NCI-H146 (cell line): ENCODE data around the gene PNMA5.
"Not testable (repeated sequence)": the region's sequence is repeated elsewhere in the genome, so short reads cannot be mapped to it uniquely, and the experiment has no call there.

Experiments
- DNase-seq: peaks from one replicate; lab custom pipeline; 2025; lab: John Stamatoyannopoulos, UW

PNMA5 gene

DNA sequence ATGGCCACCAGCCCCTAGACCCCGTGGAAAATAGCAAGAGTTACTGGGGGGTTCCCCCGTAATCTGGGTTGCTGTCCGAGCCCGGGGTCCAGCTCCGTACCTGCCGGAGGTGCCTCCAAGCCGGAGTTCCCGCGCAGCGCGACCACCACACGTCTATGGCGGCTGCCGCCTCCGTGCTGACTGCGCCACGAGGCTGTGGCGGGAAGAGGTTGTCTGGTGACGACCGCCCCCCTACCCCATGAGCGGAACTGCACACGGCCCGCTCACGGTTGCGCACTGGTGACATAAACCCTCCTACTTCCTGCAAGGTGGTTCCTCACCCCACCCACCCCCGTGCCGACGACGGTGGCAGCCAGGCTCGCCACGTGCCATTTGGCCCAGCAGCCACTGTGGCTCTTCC, at the start of gene PNMA5:
Gene PNMA5, minus strand, starts transcription at position 184 of the 400 bp plus-strand sequence. CDS start 2,518 bp downstream, outside the sequence.
- DNase-seq: no peak

DNA sequence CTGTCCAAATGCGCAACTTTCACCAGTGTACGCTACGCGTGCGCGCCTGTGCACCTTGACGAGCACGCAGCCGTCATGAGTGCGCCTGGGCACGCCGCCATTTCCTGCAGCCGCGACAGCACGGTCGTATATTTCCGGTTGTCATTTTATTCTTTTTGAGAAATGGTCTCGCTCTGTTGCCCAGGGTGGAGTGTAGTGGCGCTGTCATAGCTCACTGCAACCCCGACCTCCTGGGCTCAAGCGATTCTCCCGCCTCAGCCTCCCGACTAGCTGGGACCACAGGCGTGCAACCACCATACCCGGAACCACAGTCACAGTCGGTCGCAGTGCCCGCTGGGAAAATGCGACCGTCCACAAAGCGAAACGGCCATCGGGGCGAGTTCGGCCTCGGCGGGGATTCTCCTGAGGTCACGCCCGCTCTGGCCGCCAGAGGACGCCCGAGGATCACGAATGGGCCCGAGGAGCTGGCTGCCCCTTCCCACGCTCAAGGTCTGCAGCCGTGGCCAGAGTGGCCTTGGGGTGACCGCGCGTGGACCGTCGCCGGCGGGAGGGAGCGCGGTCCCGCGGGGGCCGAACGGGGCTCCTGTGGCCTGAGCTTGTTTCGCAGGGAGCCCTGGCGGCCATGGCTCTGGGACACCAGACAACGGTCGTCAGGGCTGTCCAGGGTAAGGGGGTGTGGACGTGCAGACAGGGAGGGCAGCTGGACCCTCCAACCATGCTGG, 38.6 kb upstream of the PNMA5 start:
- peak; percentile 22 for DNase-seq

- no peak for DNase-seq
These were observed 36.9 kb upstream of the PNMA5 start for GRCh38 chrX:153030801-153031200.

DNA sequence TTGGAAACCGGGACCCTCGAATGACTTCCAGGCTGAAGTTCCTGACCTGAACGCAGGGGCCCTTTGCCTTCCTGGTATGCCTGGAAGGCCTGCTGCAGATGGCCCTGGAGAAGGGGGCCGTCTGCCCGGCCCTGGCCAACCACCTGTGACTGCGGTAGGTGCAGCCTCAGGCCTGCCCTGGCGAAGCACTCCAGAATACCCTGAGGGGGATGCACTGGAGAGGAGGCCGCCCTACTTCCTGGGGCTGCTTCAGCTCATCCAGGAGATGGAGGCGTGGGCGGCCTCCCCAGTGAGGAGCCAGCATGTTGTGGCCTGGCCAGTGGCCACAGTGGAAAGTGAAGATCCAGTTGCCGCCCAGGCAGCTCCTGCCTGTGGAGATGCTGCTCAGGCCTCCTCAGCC, 36.0 kb upstream of the PNMA5 start:
- no peak for DNase-seq

DNA sequence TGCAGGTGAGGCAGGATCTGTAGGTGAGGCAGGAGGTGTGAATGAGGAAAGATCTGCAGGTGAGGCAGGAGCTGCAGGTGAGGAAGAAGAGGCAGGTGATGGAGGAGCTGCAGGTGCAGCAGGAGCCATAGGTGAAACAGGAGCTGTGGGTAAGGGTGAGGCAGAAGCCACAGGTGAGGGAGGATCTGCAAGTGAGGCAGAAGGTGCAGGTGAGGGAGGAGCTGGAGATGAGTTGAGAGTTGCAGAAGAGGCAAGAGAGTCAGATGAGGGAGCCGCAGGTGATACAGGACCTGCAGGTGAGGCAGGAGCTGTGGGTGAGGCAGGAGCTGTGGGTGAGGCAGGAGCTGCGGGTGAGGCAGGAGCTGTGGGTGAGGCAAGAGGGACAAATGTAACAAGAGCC, 35.2 kb upstream of the PNMA5 start:
- no peak for DNase-seq

GRCh38 chrX:153028487-153028886, 34.6 kb upstream of the PNMA5 start:
- DNase-seq: not testable (repeated sequence)

DNA sequence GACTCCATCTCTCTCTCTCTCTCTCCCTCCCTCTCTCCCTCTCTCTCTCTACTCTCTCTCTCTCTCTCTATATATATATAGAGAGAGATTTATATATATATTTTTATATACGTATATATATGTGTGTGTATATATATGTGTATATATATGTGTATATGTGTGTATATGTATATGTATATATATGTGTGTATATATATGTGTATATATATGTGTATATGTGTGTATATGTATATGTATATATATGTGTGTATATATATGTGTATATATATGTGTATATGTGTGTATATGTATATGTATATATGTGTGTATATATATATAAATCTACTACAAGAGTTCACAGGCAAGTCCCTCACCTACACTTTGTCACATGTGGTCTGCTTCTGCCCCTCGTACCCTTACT, 32.6 kb upstream of the PNMA5 start:
- not testable (repeated sequence) for DNase-seq

DNA sequence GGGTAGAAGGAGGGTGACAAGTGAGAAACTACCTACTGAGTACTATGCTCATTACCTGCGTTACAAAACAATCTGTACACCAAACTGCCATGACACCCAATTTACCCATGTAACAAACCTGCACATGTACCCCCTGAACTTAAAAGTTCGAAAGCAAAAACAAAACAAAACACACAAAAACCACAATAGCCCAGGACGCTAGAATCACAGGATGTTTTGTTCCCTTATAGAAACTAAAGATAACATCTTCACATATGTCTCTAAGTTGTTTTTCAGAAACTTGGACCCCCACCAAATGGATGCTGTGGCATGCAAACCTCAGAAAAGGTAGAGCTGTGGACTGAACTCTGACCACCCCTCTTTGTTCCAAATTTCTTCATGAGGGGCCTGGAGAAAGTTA, 25.2 kb upstream of the PNMA5 start:
- no peak for DNase-seq

GRCh38 chrX:153017174-153017573, 23.3 kb upstream of the PNMA5 start:
- not testable (repeated sequence) for DNase-seq

GRCh38 chrX:153004780-153005179, 10.9 kb upstream of the PNMA5 start:
- DNase-seq: no peak

- DNase-seq: no peak
These were observed 10.1 kb upstream of the PNMA5 start for GRCh38 chrX:153003981-153004380.

DNA sequence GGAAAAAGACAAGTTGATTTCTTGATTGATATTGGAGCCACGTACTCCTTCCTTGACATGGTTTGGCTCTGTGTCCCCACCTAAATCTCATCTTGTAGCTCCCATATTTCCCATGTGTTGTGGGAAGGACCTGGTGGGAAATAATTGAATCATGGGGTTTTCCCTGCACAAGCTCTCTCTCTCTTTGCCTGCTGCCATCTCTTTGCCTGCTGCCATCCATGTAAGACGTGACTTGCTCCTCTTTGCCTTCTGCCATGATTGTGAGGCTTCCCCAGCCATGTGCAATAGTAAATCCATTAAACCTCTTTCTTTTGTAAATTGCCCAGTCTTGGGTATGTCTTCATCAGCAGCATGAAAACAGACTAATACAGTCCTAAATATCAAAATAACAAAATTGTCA, 8.3 kb upstream of the PNMA5 start:
- not testable (repeated sequence) for DNase-seq

DNA sequence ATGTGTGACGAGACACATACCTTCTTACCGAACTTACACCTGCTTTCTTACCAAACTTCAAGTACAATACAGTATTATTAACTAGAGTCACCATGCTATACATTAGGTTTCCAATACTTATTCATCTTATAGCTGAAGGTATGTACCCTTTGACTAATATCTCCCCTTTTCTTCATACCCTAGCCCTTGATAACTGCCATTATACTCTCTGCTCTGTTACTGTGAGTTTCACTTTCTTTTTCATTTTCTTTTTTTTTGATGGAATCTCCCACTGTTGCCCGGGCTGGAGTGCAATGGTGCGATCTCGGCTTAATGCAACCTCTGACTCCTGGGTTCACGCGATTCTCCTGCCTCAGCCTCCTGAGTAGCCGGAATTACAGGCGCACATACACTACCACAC, 3.4 kb upstream of the PNMA5 start:
- DNase-seq: no peak

GRCh38 chrX:152992115-152992514, 1.8 kb downstream of the PNMA5 start:
- no peak for DNase-seq

DNA sequence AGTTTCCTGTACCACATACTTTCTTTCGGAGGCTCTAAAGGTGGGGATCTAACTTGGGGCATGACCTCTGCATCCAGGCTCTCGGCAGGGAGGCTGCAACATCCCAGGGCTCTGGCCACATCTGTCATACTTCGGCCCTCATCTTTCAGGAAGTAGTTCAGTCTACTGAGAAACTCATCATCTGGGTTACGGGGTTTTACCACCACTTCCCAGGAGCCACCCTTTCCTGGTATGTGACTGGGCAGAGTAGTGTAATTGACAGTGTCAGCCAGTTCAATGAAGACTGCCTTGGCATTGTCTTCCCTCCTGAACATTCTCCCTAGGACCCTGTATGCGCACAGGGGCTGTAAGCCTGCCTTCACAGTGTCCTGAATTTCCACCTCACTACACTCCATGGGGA, 2.8 kb downstream of the PNMA5 start:
- no peak for DNase-seq

GRCh38 chrX:152989292-152989658, 4.6 kb downstream of the PNMA5 start:
- DNase-seq: no peak

DNA sequence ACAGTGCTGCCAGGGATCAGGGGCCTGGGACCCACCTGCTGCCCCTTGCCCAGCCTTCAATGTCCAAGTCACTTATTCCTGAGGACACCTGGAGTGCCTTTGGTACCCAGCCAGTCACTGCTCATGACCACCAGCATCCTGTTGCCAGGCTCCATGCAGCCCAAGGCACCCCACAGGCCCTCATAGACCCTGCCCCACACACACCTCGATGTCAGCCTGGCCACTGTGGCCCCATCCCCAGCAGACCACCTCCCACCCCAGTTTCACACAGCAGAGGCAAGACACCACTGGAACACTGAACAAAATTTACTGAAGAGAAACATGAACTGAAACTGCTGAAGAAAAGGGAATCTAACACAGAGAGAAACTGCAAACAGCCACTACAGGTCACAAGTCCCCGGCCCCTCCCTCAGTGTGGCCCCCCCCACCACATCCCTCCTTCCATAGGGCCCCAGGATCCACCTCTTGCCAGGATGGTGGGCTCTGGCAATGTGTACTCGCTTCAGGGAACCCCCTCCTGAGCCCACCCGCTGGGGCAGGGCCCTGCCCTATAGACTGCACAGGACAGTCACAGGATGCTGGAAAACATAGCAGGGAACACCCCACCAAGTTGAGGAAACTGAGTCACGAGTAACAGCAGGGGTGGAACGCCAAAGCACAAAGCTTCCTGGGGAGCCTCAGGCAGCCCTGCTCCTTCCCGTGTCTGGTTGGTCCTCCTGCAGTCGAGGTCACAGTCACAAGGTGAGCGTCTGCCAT, 5.2 kb downstream of the PNMA5 start:
- DNase-seq: no peak

GRCh38 chrX:152987801-152988200, 6.1 kb downstream of the PNMA5 start:
- no peak for DNase-seq

DNA sequence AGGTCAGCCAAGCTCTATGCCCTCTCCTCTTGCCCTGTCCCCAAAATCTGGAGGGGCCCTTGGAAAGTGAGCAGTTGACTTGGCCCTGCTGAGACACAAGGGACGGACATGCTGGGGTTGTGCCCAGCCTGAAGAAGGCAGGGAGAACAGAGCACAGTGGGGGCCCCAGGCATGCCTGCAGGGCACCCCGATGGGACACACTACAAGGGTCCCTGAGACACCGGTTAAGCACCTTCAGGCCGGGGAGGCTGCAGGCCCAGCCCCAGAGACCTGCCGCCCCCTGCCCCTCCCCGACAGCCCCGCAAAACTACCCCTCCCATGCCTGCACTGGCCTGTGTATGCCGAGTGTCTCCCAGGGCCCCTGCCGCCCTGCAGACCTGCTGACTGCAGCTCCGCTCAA, 6.8 kb downstream of the PNMA5 start:
- not testable (repeated sequence) for DNase-seq

GRCh38 chrX:152985383-152985782, 8.5 kb downstream of the PNMA5 start:
- not testable (repeated sequence) for DNase-seq

DNA sequence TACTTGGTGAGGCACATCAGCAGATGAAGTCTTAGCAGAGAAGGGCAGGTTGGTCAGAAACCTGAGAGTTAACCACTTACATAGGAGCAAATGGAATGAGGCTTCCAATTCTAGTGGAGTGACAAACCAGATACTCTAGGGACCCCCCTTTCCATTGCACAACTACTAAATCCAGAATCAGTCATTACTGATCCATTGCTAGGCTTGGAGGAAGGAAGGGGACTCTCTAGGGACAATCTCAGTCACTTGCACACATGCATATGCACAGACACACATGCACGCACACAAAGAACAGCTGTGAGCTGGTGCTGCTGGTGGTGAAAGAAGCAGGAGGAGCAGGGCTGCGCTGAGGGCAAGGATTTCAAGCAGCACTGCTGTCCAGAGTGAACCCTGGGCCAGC, 25.7 kb downstream of the PNMA5 start:
- DNase-seq: no peak

- no peak for DNase-seq
These were observed 33.8 kb downstream of the PNMA5 start for GRCh38 chrX:152960115-152960514.

DNA sequence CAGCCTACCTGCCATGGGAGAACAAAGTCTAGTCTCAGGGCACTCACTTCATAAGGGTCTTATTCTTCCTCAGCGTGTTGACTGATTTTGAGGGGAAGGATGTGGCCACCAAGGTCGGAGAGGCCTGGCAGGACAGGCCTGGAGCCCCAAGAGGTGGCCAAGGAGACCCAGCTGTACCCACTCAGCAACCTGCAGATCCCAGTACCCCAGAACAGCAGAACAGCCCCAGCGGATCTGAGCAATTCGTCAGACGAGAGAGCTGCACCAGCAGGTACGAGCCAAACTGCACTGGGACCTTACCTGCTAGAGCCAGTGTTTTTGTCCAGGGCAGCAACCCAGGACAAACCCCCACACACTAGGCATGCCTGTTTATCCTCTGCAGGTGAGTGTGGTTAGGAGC, 34.3 kb downstream of the PNMA5 start:
- no peak for DNase-seq
